Adrenal gland (tissue), 5 donors: Measurements from ENCODE around the gene PGM3.

Source experiments
- POLR2A ChIP-seq, 2 donors: fragments of 450-650 bp; IDR thresholded peaks; one replicate each; pipeline ENCODE4 v1.6.1; 2017; ENCODE audit warnings: antibody characterized with exemption in 2 of 2, mild to moderate bottlenecking in 2 of 2, moderate library complexity in 1 of 2
- TF ChIP-seq, protein P1 (sequence below), 6 experiments: fragments of 450-650 bp in 4 of 6; fragments of 200-600 bp in 2 of 6; sonication (generic) in 1 of 6; IDR thresholded peaks; 1 replicate in 5 of 6; 2 replicates in 1 of 6; pipeline versions ENCODE4 v1.5.1 to v1.8.0; 2016 to 2021; ENCODE audit warnings: antibody characterized with exemption in 6 of 6, mild to moderate bottlenecking in 2 of 6, moderate library complexity in 1 of 6
- donor health status: DM: no; HTN: no; CAD: no.

DNA sequence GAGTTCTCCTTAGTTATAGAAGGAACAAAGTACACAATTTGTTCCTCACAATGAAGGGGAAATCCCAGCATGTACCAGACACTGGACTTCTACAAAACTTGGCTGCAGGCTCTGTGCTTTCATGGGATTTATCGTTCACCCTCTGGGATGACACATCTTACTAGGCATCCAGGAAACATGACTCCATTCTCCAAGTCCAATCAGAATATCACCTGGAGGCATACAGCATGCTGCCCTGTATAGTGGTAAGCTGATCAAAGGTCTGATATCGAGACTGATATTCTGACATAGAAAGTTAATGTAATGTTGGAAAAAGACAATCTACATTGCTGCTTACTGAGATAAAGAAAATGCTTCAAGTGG, 6.8 kb upstream of the PGM3 start:
- TF ChIP-seq, protein P1, sequence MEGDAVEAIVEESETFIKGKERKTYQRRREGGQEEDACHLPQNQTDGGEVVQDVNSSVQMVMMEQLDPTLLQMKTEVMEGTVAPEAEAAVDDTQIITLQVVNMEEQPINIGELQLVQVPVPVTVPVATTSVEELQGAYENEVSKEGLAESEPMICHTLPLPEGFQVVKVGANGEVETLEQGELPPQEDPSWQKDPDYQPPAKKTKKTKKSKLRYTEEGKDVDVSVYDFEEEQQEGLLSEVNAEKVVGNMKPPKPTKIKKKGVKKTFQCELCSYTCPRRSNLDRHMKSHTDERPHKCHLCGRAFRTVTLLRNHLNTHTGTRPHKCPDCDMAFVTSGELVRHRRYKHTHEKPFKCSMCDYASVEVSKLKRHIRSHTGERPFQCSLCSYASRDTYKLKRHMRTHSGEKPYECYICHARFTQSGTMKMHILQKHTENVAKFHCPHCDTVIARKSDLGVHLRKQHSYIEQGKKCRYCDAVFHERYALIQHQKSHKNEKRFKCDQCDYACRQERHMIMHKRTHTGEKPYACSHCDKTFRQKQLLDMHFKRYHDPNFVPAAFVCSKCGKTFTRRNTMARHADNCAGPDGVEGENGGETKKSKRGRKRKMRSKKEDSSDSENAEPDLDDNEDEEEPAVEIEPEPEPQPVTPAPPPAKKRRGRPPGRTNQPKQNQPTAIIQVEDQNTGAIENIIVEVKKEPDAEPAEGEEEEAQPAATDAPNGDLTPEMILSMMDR (IDR thresholded peaks at IDR 0.05) = no peak
- TF ChIP-seq POLR2A (IDR thresholded peaks at IDR 0.05) = no peak
